ENCODE data around the gene FUT6.

GRCh38 chr19:5782322-5782721 lies 57.2 kb downstream of the FUT6 start:
- TF ChIP-seq CTCF (IDR thresholded peaks at IDR 0.05) (no peak), POLR2AphosphoS5 (IDR thresholded peaks at IDR 0.05; ENCODE audit: low read depth, low read length) (no peak; the same call in 1 of the 2 replicates), REST (IDR thresholded peaks at IDR 0.05; ENCODE audit: insufficient read depth in 1 of 2, low read depth in 2 of 2, low read length in 1 of 2) (no peak), SIN3A (IDR thresholded peaks at IDR 0.05; ENCODE audit: borderline replicate concordance, insufficient read depth, low read depth, low read length) (no peak)
